Keratinocyte (primary cell): ENCODE measurements around the gene KHNYN.

Source experiments
- CTCF ChIP-seq, 3 experiments: IDR thresholded peaks in 1 of 3; conservative IDR thresholded peaks in 1 of 3; optimal IDR thresholded peaks in 1 of 3; 2 replicates in 2 of 3; 3 replicates in 1 of 3; pipeline versions ENCODE3 to v1.5.1; 2011; ENCODE audit warnings: low read length in 3 of 3, mild to moderate bottlenecking in 3 of 3, moderate library complexity in 2 of 3, control low read depth in 1 of 3, inconsistent platforms in 1 of 3; ENCODE audit not compliant: insufficient read depth in 2 of 3; ENCODE audit errors: extremely low read depth in 1 of 3
- EZH2 ChIP-seq: IDR thresholded peaks from one replicate; pipeline ENCODE4 v1.6.1; 2012; ENCODE audit warnings: inconsistent platforms, mild to moderate bottlenecking, low read length, moderate library complexity

DNA sequence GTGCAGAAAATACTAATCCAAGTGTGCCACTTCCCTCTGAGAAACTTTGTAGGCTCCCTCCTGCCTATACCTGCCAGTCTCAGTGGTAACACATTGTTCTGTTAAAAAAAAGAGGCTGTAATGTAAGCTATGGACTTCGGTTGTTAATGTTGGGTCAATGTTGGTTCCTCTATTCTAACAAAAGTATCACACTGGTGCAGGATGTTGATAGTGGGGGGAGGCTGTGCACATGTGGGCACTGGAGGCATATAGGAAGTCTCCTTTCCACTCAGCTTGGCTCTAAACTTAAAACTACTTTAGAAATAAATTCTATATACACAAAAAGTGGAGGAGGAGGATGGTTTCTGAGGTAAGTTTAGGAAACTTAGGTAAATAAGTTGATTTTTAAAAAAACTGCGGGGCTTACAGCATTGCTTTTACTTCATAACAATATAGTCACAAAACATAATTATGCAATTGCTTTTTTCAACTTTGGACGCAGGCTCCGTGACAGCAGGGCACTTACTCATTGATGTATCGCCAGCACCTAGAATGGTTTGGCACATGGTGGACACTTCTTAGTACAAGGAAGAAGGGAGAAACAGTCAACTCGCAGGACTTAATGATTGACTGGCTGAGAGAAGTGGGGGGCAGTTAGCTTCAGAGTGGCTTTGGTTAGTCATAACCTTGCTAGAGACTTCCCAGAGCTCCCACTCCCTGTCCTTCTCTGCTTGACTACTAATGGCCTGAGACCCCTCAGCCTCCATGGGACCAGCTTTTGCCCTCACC is 38.9 kb upstream of the KHNYN start:
- TF ChIP-seq CTCF (optimal IDR thresholded peaks at IDR 0.05 in 1 of 3, IDR thresholded peaks at IDR 0.05 in 1 of 3, conservative IDR thresholded peaks at IDR 0.05 in 1 of 3; ENCODE audit: extremely low read depth in 1 of 3, insufficient read depth in 2 of 3, low read length in 3 of 3) (no peak), EZH2 (no peak)
